Measurements from ENCODE around the gene IGFBP2. TPM values are rescaled to one million over a fixed set of nuclear protein-coding genes. Genes with fewer than 3 reads are reported as not detected.

The IGFBP2 gene
- total RNA-seq, 1 experiment from 2014 or later: 54.8 TPM

- Histone ChIP-seq H3K27me3 (ENCODE audit: control insufficient read depth, insufficient read depth, low read length) (no peaks in the 10 kb centered on the region), H3K4me3 (ENCODE audit: low read depth in 2 of 2, low read length in 2 of 2) (no peak overlapping the region), H3K27ac (ENCODE audit: low read length) (no peak overlapping the region), H3K9me3 (ENCODE audit: control insufficient read depth, insufficient read depth, low read depth, low read length) (no peaks in the 10 kb centered on the region), H3K36me3 (ENCODE audit: control insufficient read depth, insufficient read depth, low read length) (no peaks in the 10 kb centered on the region), H3K4me1 (ENCODE audit: control insufficient read depth, insufficient read depth, low read length) (no peaks in the 10 kb centered on the region)
- CTCF ChIA-PET: interaction anchor here (0.6 kb wide), 1 partner anchor 229 kb away, joined by 3 read pairs; no protein-coding TSS in a partner anchor
- in situ Hi-C loops (cut with HindIII; ENCODE audit: low pct_unique_long_range_greater_than_20kb, low sequenced_read_pairs): no loop called here
- BruUV-seq (replicated peaks): no TSS peak
- POLR2A ChIA-PET: interaction anchor here (0.7 kb wide), 1 partner anchor 103 kb away, joined by 4 read pairs; no protein-coding TSS in a partner anchor
- no peak for DNase-seq (ENCODE audit: low read depth, low spot score)
- no peak for TF ChIP-seq TCF7L2 (IDR thresholded peaks at IDR 0.05; ENCODE audit: low read depth, low read length)
- TF ChIP-seq REST (IDR thresholded peaks at IDR 0.05; ENCODE audit: insufficient read depth in 1 of 2, low read depth in 2 of 2, low read length in 1 of 2): no peak
- no peak for TF ChIP-seq SIN3A (IDR thresholded peaks at IDR 0.05; ENCODE audit: borderline replicate concordance, insufficient read depth, low read depth, low read length)
- TF ChIP-seq POLR2AphosphoS5 (IDR thresholded peaks at IDR 0.05; ENCODE audit: low read depth, low read length): no peak
- TF ChIP-seq CTCF (IDR thresholded peaks at IDR 0.05): no peak
- intact Hi-C loops (cut with micrococcal nuclease; ENCODE audit: unreplicated experiment): no loop called here
- no peak for ATAC-seq
Observed at GRCh38 chr2:216664593-216665034, 31.4 kb downstream of the IGFBP2 start.

DNA sequence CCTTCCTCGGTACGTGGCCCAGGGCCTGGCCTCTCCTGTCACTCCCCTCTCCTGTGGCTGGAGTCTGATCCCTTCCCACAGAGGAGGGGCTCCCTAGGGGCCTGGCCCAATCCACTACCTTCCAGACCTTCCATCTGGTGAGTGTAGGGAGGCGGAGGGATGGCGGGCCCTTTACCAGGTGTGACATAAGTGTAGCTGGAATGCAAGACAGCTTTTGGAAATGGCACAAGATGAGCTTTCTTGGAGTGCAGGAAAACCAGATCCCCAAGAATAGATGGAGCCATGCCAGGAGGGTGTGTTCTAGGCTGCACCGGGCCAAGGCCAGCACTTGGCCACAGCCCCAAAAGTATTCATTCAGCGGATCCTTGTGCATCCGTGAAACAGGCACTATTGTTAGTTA is 32.0 kb downstream of the IGFBP2 start:
- ATAC-seq (no peak), DNase-seq (ENCODE audit: low read depth, low spot score) (no peak)
- in situ Hi-C loops (cut with HindIII; ENCODE audit: low pct_unique_long_range_greater_than_20kb, low sequenced_read_pairs): no loop called here
- ChIA-PET POLR2A (no interaction called here), CTCF (no interaction called here)
- H3K36me3 ChIP-seq (ENCODE audit: control insufficient read depth, insufficient read depth, low read length): no peaks in the 10 kb centered on the region
- H3K27ac ChIP-seq (ENCODE audit: low read length): no peak overlapping the region
- no peak overlapping the region for H3K4me3 ChIP-seq (ENCODE audit: low read depth in 2 of 2, low read length in 2 of 2)
- H3K27me3 ChIP-seq (ENCODE audit: control insufficient read depth, insufficient read depth, low read length): no peaks in the 10 kb centered on the region
- TF ChIP-seq POLR2AphosphoS5 (IDR thresholded peaks at IDR 0.05; ENCODE audit: low read depth, low read length) (no peak), TCF7L2 (IDR thresholded peaks at IDR 0.05; ENCODE audit: low read depth, low read length) (no peak), REST (IDR thresholded peaks at IDR 0.05; ENCODE audit: insufficient read depth in 1 of 2, low read depth in 2 of 2, low read length in 1 of 2) (no peak), SIN3A (IDR thresholded peaks at IDR 0.05; ENCODE audit: borderline replicate concordance, insufficient read depth, low read depth, low read length) (no peak), CTCF (IDR thresholded peaks at IDR 0.05) (no peak)
- H3K9me3 ChIP-seq (ENCODE audit: control insufficient read depth, insufficient read depth, low read depth, low read length): no peaks in the 10 kb centered on the region
- no TSS peak for BruUV-seq (replicated peaks)
- H3K4me1 ChIP-seq (ENCODE audit: control insufficient read depth, insufficient read depth, low read length): no peaks in the 10 kb centered on the region
- intact Hi-C loops (cut with micrococcal nuclease; ENCODE audit: unreplicated experiment): no loop called here
